ENCODE results near the gene CASZ1.

DNA sequence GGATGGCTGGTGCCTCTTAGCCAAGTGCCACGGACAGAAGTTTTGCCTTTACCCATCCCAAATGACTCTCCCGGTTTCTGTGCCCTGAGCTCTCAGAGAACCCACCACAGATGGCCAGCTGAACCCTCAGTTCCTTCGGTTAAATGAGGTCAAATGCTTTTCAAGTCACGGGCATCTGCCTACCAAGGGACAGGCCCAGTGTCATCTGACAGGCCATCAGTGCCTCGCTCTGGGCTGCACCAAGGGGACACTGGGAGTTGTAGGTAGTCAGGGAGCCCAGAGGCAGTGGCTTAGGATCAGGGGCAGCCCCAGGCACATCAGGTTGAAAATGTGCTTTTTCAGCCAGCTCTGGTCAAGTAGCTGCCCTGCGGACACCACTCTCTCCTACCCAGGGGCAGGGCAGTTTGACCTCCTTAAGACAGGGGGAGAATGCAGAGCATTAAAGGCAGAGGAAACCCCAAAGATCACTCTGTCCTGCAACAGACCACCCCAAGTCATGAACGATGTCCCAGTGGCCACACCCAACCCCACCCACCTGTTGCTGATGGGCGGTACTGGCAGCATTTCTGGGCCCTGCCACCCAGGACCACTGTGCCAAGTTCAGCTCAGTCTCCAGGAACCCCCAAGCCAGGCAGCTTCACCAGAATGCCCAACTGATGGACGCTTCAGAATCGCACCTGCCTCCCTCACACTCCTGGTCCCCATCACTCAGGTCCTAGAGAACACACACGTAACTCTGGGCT is 60.7 kb downstream of the CASZ1 start:
- TF ChIP-seq, protein P1, sequence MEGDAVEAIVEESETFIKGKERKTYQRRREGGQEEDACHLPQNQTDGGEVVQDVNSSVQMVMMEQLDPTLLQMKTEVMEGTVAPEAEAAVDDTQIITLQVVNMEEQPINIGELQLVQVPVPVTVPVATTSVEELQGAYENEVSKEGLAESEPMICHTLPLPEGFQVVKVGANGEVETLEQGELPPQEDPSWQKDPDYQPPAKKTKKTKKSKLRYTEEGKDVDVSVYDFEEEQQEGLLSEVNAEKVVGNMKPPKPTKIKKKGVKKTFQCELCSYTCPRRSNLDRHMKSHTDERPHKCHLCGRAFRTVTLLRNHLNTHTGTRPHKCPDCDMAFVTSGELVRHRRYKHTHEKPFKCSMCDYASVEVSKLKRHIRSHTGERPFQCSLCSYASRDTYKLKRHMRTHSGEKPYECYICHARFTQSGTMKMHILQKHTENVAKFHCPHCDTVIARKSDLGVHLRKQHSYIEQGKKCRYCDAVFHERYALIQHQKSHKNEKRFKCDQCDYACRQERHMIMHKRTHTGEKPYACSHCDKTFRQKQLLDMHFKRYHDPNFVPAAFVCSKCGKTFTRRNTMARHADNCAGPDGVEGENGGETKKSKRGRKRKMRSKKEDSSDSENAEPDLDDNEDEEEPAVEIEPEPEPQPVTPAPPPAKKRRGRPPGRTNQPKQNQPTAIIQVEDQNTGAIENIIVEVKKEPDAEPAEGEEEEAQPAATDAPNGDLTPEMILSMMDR (IDR thresholded peaks at IDR 0.05): no peak
- no peak for TF ChIP-seq POLR2A (IDR thresholded peaks at IDR 0.05)
